RKO (cell line): ENCODE measurements around the gene KRTAP20-4.

Experiments used
- DNase-seq: peaks from one replicate; pipeline ENCODE4 v3.0.0-alpha.2; 2016; ENCODE audit warnings: low spot score

Gene KRTAP20-4

DNA sequence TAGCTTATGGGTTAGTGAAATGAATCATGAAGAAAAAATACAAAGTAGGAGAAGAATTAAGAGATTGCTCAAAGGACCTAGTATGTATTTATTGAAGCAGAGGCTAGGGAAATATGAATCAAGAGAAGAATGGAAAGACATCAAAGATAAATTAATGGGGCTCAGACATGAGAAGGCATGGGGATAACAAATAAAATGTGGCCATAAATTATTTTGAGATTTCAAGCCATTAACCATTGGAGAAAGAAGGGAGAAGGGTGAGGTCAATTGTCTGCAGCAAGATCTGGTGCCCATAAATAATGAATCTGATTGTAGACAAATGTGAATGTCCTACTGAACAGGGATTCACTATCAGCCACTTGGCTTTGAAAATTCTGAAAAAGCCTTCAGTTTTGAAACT lies 32.5 kb downstream of the KRTAP20-4 start:
- DNase-seq: no peak

DNA sequence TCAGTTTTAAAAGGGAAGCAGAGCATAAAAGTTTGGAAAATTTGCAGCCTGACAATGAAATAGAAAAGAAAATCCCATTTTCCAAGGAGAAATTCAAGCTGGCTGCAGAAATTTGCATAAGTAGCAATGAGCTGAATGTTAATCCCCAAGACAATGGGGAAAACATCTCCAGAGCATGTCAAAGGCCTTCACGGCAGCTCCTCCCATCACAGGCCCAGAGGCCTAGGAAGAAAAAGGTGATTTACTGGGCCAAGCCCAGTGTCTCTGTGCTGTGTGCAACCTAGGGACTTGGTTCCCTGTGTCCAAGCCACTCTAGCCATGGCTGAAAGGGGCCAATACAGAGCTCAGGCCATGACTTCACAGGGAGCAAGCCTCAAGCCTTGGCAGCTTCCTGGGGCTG lies 48.3 kb downstream of the KRTAP20-4 start:
- no peak for DNase-seq
